SK-N-SH treated with all-trans-retinoic acid at 6 μM for 48 hours (cell line): Measurements from ENCODE around the gene IQSEC3.

Source experiments
- ATAC-seq: fragments of 200-7000 bp; cut with Tn5 transposase; 3 replicates; pipeline ENCODE4 v1.9.1; 2020; ENCODE audit warnings: mild to moderate bottlenecking, moderate library complexity
- ARNTL ChIP-seq: fragments of 450-650 bp; formaldehyde crosslinking; IDR thresholded peaks from 2 replicates; pipeline ENCODE4 v1.5.0; 2020; ENCODE audit warnings: low read depth, mild to moderate bottlenecking, moderate library complexity, borderline replicate concordance
- BACH2 ChIP-seq: fragments of 250-450 bp; sonication (Bioruptor Pico); IDR thresholded peaks from 2 replicates; pipeline ENCODE4 v1.9.0; 2021; ENCODE audit warnings: mild to moderate bottlenecking, borderline replicate concordance
- CSDC2 ChIP-seq: fragments of 250-450 bp; sonication (Bioruptor Pico); IDR thresholded peaks from 2 replicates; pipeline ENCODE4 v1.5.0; 2020; ENCODE audit warnings: mild to moderate bottlenecking, moderate library complexity
- ESRRG ChIP-seq: fragments of 250-450 bp; sonication (Bioruptor Pico); IDR thresholded peaks from 2 replicates; pipeline ENCODE4 v1.6.1; 2021; ENCODE audit warnings: mild to moderate bottlenecking
- GLIS3 ChIP-seq: fragments of 250-450 bp; sonication (Bioruptor Pico); IDR thresholded peaks from 2 replicates; pipeline ENCODE4 v1.5.0; 2020; ENCODE audit warnings: mild to moderate bottlenecking, moderate library complexity
- ISL1 ChIP-seq: fragments of 250-450 bp; sonication (Bioruptor Pico); IDR thresholded peaks from 2 replicates; pipeline ENCODE4 v2.1.2; 2022; ENCODE audit warnings: mild to moderate bottlenecking, moderate library complexity
- PATZ1 ChIP-seq: fragments of 250-450 bp; sonication (Bioruptor Pico); IDR thresholded peaks from 2 replicates; pipeline ENCODE4 v1.8.0; 2020; ENCODE audit warnings: mild to moderate bottlenecking, moderate library complexity, borderline replicate concordance
- POU6F1 ChIP-seq: fragments of 250-450 bp; sonication (Bioruptor Pico); IDR thresholded peaks from 2 replicates; pipeline ENCODE4 v1.8.0; 2021; ENCODE audit warnings: low read depth, mild to moderate bottlenecking, moderate library complexity, borderline replicate concordance
- PPARA ChIP-seq: fragments of 250-450 bp; sonication (Bioruptor Pico); IDR thresholded peaks from 2 replicates; pipeline ENCODE4 v1.5.0; 2020; ENCODE audit warnings: mild to moderate bottlenecking, borderline replicate concordance
- RARB ChIP-seq: fragments of 250-450 bp; sonication (Bioruptor Pico); IDR thresholded peaks from 2 replicates; pipeline ENCODE4 v1.8.0; 2021; ENCODE audit warnings: mild to moderate bottlenecking, moderate library complexity
- SNAI2 ChIP-seq: fragments of 250-450 bp; sonication (Bioruptor Pico); IDR thresholded peaks from 2 replicates; pipeline ENCODE4 v1.5.0; 2020; ENCODE audit warnings: mild to moderate bottlenecking, moderate library complexity
- TCF4 ChIP-seq: fragments of 250-450 bp; sonication (Bioruptor Pico); IDR thresholded peaks from 2 replicates; pipeline ENCODE4 v1.8.0; 2021; ENCODE audit warnings: mild to moderate bottlenecking, moderate library complexity, borderline replicate concordance
- TOX ChIP-seq: fragments of 250-450 bp; sonication (Bioruptor Pico); IDR thresholded peaks from 2 replicates; pipeline ENCODE4 v1.8.0; 2021; ENCODE audit warnings: mild to moderate bottlenecking, moderate library complexity, borderline replicate concordance
- ZC3H10 ChIP-seq: fragments of 250-450 bp; sonication (Bioruptor Pico); IDR thresholded peaks from 2 replicates; pipeline ENCODE4 v1.5.1; 2021; ENCODE audit warnings: mild to moderate bottlenecking, moderate library complexity
- ZFP3 ChIP-seq: fragments of 250-450 bp; sonication (Bioruptor Pico); IDR thresholded peaks from 2 replicates; pipeline ENCODE4 v1.5.0; 2020; ENCODE audit warnings: mild to moderate bottlenecking, moderate library complexity
- ZFP30 ChIP-seq: fragments of 450-650 bp; formaldehyde crosslinking; IDR thresholded peaks from 2 replicates; pipeline ENCODE4 v1.5.0; 2022; ENCODE audit warnings: mild to moderate bottlenecking, moderate library complexity
- ZNF70 ChIP-seq: fragments of 450-650 bp; formaldehyde crosslinking; IDR thresholded peaks from 2 replicates; pipeline ENCODE4 v1.5.0; 2020; ENCODE audit warnings: mild to moderate bottlenecking, moderate library complexity
- ZNF8 ChIP-seq: fragments of 450-650 bp; formaldehyde crosslinking; IDR thresholded peaks from 2 replicates; pipeline ENCODE4 v1.5.0; 2020; ENCODE audit warnings: mild to moderate bottlenecking, moderate library complexity
- TF ChIP-seq, protein P1 (sequence below): fragments of 250-450 bp; sonication (Bioruptor Pico); IDR thresholded peaks from 2 replicates; pipeline ENCODE4 v1.5.0; 2020; ENCODE audit warnings: mild to moderate bottlenecking, moderate library complexity
- TF ChIP-seq, protein P2 (sequence below): fragments of 250-450 bp; sonication (Bioruptor Pico); IDR thresholded peaks from 2 replicates; pipeline ENCODE4 v1.5.1; 2021; ENCODE audit warnings: mild to moderate bottlenecking, moderate library complexity

IQSEC3 gene

DNA sequence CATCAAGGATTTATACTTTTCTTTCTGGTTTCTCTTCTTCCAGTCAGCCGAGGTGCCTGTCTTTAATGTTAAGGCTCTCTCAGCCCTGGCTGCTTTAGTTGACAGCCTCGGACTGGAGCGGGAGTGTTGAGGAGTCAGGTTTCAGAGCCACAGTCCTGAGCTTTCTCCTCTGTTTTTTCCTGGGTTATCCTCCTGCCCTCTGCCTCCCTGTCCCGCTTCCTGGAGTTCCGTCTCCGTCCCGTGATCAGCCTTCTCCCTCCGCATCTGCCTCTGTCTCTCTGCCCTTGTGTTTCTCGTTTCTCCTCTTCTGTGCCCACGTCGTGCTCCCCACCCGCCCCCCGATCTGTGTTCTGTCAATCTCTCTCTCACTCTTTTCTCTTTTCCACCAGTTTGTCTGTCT, 33.0 kb downstream of the IQSEC3 start:
- TF ChIP-seq ARNTL (CRISPR knock-in tag) = no peak
- TF ChIP-seq ZC3H10 (CRISPR knock-in tag) = no peak
- TF ChIP-seq GLIS3 (CRISPR knock-in tag) = no peak
- TF ChIP-seq ZFP3 = no peak
- TF ChIP-seq ZNF8 (CRISPR knock-in tag) = no peak
- no peak for TF ChIP-seq TCF4 (CRISPR knock-in tag)
- TF ChIP-seq CSDC2 (CRISPR knock-in tag) = no peak
- no peak for ATAC-seq

GRCh38 chr12:101969-102878, 35.7 kb downstream of the IQSEC3 start:
- TF ChIP-seq BACH2 (CRISPR knock-in tag) (no peak), CSDC2 (CRISPR knock-in tag) (no peak), ZFP3 (no peak), ZNF8 (CRISPR knock-in tag) (no peak), ZC3H10 (CRISPR knock-in tag) (no peak), ISL1 (CRISPR knock-in tag) (no peak), ESRRG (CRISPR knock-in tag) (no peak), SNAI2 (CRISPR knock-in tag) (no peak), ZFP30 (CRISPR knock-in tag) (no peak), PPARA (CRISPR knock-in tag) (no peak), POU6F1 (CRISPR knock-in tag) (no peak), TOX (CRISPR knock-in tag) (no peak), RARB (CRISPR knock-in tag) (no peak), ZNF70 (CRISPR knock-in tag) (no peak), PATZ1 (no peak)
- TF ChIP-seq, protein P1, sequence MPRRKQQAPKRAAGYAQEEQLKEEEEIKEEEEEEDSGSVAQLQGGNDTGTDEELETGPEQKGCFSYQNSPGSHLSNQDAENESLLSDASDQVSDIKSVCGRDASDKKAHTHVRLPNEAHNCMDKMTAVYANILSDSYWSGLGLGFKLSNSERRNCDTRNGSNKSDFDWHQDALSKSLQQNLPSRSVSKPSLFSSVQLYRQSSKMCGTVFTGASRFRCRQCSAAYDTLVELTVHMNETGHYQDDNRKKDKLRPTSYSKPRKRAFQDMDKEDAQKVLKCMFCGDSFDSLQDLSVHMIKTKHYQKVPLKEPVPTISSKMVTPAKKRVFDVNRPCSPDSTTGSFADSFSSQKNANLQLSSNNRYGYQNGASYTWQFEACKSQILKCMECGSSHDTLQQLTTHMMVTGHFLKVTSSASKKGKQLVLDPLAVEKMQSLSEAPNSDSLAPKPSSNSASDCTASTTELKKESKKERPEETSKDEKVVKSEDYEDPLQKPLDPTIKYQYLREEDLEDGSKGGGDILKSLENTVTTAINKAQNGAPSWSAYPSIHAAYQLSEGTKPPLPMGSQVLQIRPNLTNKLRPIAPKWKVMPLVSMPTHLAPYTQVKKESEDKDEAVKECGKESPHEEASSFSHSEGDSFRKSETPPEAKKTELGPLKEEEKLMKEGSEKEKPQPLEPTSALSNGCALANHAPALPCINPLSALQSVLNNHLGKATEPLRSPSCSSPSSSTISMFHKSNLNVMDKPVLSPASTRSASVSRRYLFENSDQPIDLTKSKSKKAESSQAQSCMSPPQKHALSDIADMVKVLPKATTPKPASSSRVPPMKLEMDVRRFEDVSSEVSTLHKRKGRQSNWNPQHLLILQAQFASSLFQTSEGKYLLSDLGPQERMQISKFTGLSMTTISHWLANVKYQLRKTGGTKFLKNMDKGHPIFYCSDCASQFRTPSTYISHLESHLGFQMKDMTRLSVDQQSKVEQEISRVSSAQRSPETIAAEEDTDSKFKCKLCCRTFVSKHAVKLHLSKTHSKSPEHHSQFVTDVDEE (CRISPR knock-in tag) = no peak
- TF ChIP-seq, protein P2, sequence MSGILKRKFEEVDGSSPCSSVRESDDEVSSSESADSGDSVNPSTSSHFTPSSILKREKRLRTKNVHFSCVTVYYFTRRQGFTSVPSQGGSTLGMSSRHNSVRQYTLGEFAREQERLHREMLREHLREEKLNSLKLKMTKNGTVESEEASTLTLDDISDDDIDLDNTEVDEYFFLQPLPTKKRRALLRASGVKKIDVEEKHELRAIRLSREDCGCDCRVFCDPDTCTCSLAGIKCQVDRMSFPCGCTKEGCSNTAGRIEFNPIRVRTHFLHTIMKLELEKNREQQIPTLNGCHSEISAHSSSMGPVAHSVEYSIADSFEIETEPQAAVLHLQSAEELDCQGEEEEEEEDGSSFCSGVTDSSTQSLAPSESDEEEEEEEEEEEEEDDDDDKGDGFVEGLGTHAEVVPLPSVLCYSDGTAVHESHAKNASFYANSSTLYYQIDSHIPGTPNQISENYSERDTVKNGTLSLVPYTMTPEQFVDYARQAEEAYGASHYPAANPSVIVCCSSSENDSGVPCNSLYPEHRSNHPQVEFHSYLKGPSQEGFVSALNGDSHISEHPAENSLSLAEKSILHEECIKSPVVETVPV (CRISPR knock-in tag) = no peak
- ATAC-seq = peak; percentile 47; the same call in 2 of the 3 replicates

GRCh38 chr12:102879-103168, 36.3 kb downstream of the IQSEC3 start:
- ATAC-seq = no peak
- TF ChIP-seq RARB (CRISPR knock-in tag) = no peak
